Measurements from ENCODE around the gene XYLT1. TPM values are rescaled to one million over a fixed set of nuclear protein-coding genes. Genes with fewer than 3 reads are reported as not detected.

XYLT1 gene
- total RNA-seq, 3 donors from 2014 or later = 23.1 to 44.0 (median 34.1) TPM

GRCh38 chr16:17476414-17477259 lies 5.9 kb upstream of the XYLT1 start:
- Histone ChIP-seq H3K36me3 (ENCODE audit: low read depth) (no peaks in the 10 kb centered on the region), H3K4me3 (no peak overlapping the region), H3K9me3 (no peaks in the 10 kb centered on the region), H3K4me1 (ENCODE audit: low read depth) (peaks cover 11% of the 10 kb centered on the region)
- no peak for TF ChIP-seq CTCF (IDR thresholded peaks at IDR 0.05)
- ATAC-seq (peak; percentile 88), DNase-seq (peak; percentile 55 to 81 (median 61))
- intact Hi-C loops (cut with DNase I, micrococcal nuclease) = no loop called here

- intact Hi-C loops (cut with DNase I, micrococcal nuclease) = no loop called here
- TF ChIP-seq CTCF (IDR thresholded peaks at IDR 0.05) = no peak
- Histone ChIP-seq H3K4me3 (no peak overlapping the region), H3K9me3 (no peaks in the 10 kb centered on the region), H3K4me1 (ENCODE audit: low read depth) (peaks cover 13% of the 10 kb centered on the region), H3K36me3 (ENCODE audit: low read depth) (no peaks in the 10 kb centered on the region)
- ATAC-seq = no peak
- no peak for DNase-seq
Observed at GRCh38 chr16:17475104-17475503, 4.3 kb upstream of the XYLT1 start.

GRCh38 chr16:17474572-17474971 lies 3.8 kb upstream of the XYLT1 start:
- no peak for TF ChIP-seq CTCF (IDR thresholded peaks at IDR 0.05)

GRCh38 chr16:17474037-17474436 lies 3.3 kb upstream of the XYLT1 start:
- no peak for ATAC-seq
- Histone ChIP-seq H3K4me3 (no peak overlapping the region), H3K36me3 (ENCODE audit: low read depth) (no peaks in the 10 kb centered on the region), H3K4me1 (ENCODE audit: low read depth) (peaks cover 15% of the 10 kb centered on the region), H3K9me3 (no peaks in the 10 kb centered on the region)
- no peak for TF ChIP-seq CTCF (IDR thresholded peaks at IDR 0.05)
- DNase-seq = no peak
- intact Hi-C loops (cut with DNase I, micrococcal nuclease) = no loop called here

More at GRCh38 chr16:17474572-17474971, 3.8 kb upstream of the XYLT1 start:
- no peak for DNase-seq
- no peaks in the 10 kb centered on the region for H3K36me3 ChIP-seq (ENCODE audit: low read depth)
- intact Hi-C loops (cut with DNase I, micrococcal nuclease) = no loop called here
- H3K4me1 ChIP-seq (ENCODE audit: low read depth) = peaks cover 13% of the 10 kb centered on the region
- ATAC-seq = no peak
- H3K4me3 ChIP-seq = no peak overlapping the region
- H3K9me3 ChIP-seq = no peaks in the 10 kb centered on the region

DNA sequence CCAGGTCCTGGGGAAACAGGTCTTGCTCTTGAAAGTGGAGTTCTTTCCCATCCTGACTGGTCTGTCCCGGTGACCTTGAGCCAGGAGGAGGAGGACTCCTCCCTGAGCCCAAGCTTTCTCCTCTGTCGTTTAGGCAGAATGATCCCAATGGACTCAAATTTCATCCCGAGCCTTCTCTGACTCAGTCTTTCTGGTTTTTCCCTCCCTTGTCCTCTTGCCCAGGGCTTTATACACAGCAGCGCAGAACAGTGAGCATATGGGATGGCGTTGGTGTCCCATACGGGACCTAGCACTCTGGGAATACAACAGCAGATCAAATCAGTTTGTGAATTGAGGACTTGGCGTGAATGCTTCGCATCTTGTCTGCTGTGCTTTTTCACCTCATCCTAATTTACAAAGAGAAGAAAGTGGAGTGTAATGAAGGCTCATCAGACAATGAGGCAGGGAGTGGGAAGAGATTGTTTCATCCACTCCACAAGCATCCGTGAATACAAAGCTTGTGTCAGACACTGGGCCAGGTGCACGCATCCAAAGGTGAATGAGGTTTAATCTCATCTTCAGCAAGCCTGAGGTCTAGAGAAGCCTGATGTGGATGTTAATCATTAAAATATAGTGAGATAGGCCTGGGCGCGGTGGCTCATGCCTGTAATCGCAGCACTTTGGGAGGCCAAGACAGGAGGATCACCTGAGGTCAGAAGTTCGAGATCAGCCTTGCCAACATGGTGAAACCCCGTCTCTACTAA lies 1.1 kb upstream of the XYLT1 start:
- Histone ChIP-seq H3K4me1 (ENCODE audit: low read depth) (peaks cover 37% of the 10 kb centered on the region), H3K4me3 (no peak overlapping the region), H3K36me3 (ENCODE audit: low read depth) (no peaks in the 10 kb centered on the region), H3K9me3 (no peaks in the 10 kb centered on the region)
- ATAC-seq (no peak), DNase-seq (no peak)
- intact Hi-C loops (cut with DNase I, micrococcal nuclease) = no loop called here
- no peak for TF ChIP-seq CTCF (IDR thresholded peaks at IDR 0.05)
